GM10847 (cell line): ENCODE measurements around the gene ITPK1.

Source experiments
- POLR2A ChIP-seq: IDR thresholded peaks from 2 replicates; pipeline ENCODE4 v1.6.1; 2011; ENCODE audit not compliant: insufficient read length; ENCODE audit errors: extremely low read depth

The ITPK1 gene

GRCh38 chr14:92928961-92929688 lies 186.6 kb downstream of the ITPK1 start:
- TF ChIP-seq POLR2A: no peak

GRCh38 chr14:92928258-92928629 lies 187.5 kb downstream of the ITPK1 start:
- no peak for TF ChIP-seq POLR2A

- no peak for TF ChIP-seq POLR2A
These were observed 188.1 kb downstream of the ITPK1 start for GRCh38 chr14:92927349-92928257.

- no peak for TF ChIP-seq POLR2A
These were observed 188.8 kb downstream of the ITPK1 start for GRCh38 chr14:92926931-92927330.

GRCh38 chr14:92926180-92926845 lies 189.4 kb downstream of the ITPK1 start:
- no peak for TF ChIP-seq POLR2A

GRCh38 chr14:92925446-92925845 lies 190.3 kb downstream of the ITPK1 start:
- TF ChIP-seq POLR2A: no peak

GRCh38 chr14:92924247-92924646 lies 191.5 kb downstream of the ITPK1 start:
- TF ChIP-seq POLR2A: no peak

GRCh38 chr14:92923744-92924103 lies 192.0 kb downstream of the ITPK1 start:
- TF ChIP-seq POLR2A: no peak

GRCh38 chr14:92922883-92923743 lies 192.6 kb downstream of the ITPK1 start, which contains the start of gene CHGA:
Gene CHGA (plus strand): TSS chr14:92923150. CDS start chr14:92923360, 210 bp downstream.
- no peak for TF ChIP-seq POLR2A

- no peak for TF ChIP-seq POLR2A
These were observed 193.5 kb downstream of the ITPK1 start for GRCh38 chr14:92922155-92922735.

- TF ChIP-seq POLR2A: no peak
These were observed 195.7 kb downstream of the ITPK1 start for GRCh38 chr14:92920001-92920400.

- no peak for TF ChIP-seq POLR2A
These were observed 197.8 kb downstream of the ITPK1 start for GRCh38 chr14:92917956-92918355.

- TF ChIP-seq POLR2A: no peak
These were observed 198.4 kb downstream of the ITPK1 start for GRCh38 chr14:92917041-92917940.
